Measurements from ENCODE around the gene SMNDC1.

Gene SMNDC1

GRCh38 chr10:110265573-110266193, 39.0 kb downstream of the SMNDC1 start:
- Histone ChIP-seq H3K36me3 (ENCODE audit: low read depth) (no peaks in the 10 kb centered on the region), H3K4me1 (ENCODE audit: insufficient read depth, poor library complexity, severe bottlenecking) (no peaks in the 10 kb centered on the region), H3K9me3 (ENCODE audit: severe bottlenecking) (no peaks in the 10 kb centered on the region), H3K27me3 (ENCODE audit: insufficient read depth, poor library complexity, severe bottlenecking) (no peaks in the 10 kb centered on the region), H3K4me3 (ENCODE audit: severe bottlenecking) (no peak overlapping the region), H3K27ac (ENCODE audit: poor library complexity, severe bottlenecking) (no peak overlapping the region)
- TF ChIP-seq, protein P1, sequence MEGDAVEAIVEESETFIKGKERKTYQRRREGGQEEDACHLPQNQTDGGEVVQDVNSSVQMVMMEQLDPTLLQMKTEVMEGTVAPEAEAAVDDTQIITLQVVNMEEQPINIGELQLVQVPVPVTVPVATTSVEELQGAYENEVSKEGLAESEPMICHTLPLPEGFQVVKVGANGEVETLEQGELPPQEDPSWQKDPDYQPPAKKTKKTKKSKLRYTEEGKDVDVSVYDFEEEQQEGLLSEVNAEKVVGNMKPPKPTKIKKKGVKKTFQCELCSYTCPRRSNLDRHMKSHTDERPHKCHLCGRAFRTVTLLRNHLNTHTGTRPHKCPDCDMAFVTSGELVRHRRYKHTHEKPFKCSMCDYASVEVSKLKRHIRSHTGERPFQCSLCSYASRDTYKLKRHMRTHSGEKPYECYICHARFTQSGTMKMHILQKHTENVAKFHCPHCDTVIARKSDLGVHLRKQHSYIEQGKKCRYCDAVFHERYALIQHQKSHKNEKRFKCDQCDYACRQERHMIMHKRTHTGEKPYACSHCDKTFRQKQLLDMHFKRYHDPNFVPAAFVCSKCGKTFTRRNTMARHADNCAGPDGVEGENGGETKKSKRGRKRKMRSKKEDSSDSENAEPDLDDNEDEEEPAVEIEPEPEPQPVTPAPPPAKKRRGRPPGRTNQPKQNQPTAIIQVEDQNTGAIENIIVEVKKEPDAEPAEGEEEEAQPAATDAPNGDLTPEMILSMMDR (IDR thresholded peaks at IDR 0.05; ENCODE audit: poor library complexity, severe bottlenecking), result no peak
- DNase-seq (ENCODE audit: low spot score), result no peak
- ATAC-seq (ENCODE audit: low read depth), result no peak

DNA sequence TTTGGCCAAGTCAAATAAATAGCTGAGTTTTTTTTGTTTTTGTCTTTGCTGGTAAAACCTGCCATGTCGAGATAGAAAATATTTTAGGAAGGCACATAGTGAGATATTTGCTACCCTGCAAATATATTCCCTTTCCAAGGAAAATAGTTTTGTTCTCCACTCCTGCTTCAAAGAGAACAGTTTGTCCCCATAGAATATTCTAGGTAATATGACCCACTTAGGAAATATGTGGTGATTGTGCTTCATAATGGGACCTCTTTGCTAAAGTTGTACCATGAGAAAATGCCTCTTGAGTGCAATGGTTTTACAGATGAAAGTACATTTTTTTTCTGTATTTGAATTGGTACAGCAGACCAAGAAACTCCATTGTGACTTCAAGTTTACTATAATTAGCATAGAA, 41.6 kb downstream of the SMNDC1 start:
- Histone ChIP-seq H3K4me1 (ENCODE audit: insufficient read depth, poor library complexity, severe bottlenecking) (no peaks in the 10 kb centered on the region), H3K9me3 (ENCODE audit: severe bottlenecking) (no peaks in the 10 kb centered on the region), H3K27me3 (ENCODE audit: insufficient read depth, poor library complexity, severe bottlenecking) (no peaks in the 10 kb centered on the region), H3K36me3 (ENCODE audit: low read depth) (no peaks in the 10 kb centered on the region), H3K27ac (ENCODE audit: poor library complexity, severe bottlenecking) (no peak overlapping the region), H3K4me3 (ENCODE audit: severe bottlenecking) (no peak overlapping the region)
- ATAC-seq (ENCODE audit: low read depth) (no peak), DNase-seq (ENCODE audit: low spot score) (no peak)
- TF ChIP-seq, protein P1 (IDR thresholded peaks at IDR 0.05; ENCODE audit: poor library complexity, severe bottlenecking), result no peak

DNA sequence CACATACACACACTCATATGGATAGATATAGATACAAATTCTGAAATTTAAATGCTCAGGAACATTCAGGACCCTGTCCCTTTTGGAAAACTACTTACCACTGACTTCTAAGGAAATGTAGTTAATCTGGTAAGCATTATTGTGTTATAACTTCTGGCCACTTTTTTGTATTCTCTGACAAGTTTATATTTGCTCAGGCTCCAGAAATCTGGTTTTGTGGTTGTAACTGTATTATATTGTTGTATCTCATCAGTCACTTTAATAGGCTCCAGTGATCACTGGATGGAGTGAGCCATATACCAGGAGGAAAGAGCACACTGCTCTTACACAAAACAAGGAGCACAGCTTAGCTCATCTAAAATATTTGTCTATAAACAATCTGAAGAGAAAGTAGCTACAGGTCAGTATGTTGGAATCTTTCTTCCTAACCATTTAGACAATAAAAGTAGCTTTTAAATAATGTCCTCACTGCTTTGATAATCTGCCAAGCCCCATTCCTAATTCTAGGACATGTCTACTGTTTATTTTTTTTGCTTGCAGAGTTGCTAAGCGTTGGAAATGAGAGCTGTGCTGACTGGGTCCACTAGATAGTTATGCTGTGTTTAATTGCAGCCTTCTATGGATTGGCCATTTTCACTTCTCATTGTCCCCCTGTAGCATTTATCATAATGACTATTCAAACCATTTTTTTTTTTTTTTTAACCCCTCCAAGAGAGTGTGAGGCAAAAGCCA, 43.8 kb downstream of the SMNDC1 start:
- Histone ChIP-seq H3K27ac (ENCODE audit: poor library complexity, severe bottlenecking) (no peak overlapping the region), H3K36me3 (ENCODE audit: low read depth) (no peaks in the 10 kb centered on the region), H3K4me1 (ENCODE audit: insufficient read depth, poor library complexity, severe bottlenecking) (no peaks in the 10 kb centered on the region), H3K9me3 (ENCODE audit: severe bottlenecking) (no peaks in the 10 kb centered on the region), H3K27me3 (ENCODE audit: insufficient read depth, poor library complexity, severe bottlenecking) (no peaks in the 10 kb centered on the region), H3K4me3 (ENCODE audit: severe bottlenecking) (no peak overlapping the region)
- TF ChIP-seq, protein P1 (IDR thresholded peaks at IDR 0.05; ENCODE audit: poor library complexity, severe bottlenecking), result no peak
- ATAC-seq (ENCODE audit: low read depth) (no peak), DNase-seq (ENCODE audit: low spot score) (no peak)

DNA sequence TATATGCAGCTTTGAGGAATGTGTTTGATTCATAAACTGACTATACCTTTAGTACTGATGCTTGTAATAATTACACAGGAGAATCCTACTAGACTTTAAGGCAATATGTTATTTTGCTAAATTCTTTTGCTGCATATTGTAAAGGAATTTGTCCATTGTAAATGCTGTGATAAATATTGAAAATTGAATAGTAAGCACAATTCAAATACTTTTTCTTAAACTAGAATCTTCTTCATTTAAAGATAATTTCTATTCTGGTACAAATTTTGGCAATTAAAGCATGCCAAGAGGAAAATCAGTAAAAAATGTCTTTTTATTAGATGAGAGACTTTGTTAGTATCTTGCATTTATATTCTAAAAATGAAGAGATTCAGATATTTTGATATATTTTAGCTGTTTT, 45.4 kb downstream of the SMNDC1 start:
- no peaks in the 10 kb centered on the region for H3K4me1 ChIP-seq (ENCODE audit: insufficient read depth, poor library complexity, severe bottlenecking)
- DNase-seq (ENCODE audit: low spot score), result no peak
- H3K9me3 ChIP-seq (ENCODE audit: severe bottlenecking), result no peaks in the 10 kb centered on the region
- no peaks in the 10 kb centered on the region for H3K27me3 ChIP-seq (ENCODE audit: insufficient read depth, poor library complexity, severe bottlenecking)
- no peak for ATAC-seq (ENCODE audit: low read depth)
- H3K27ac ChIP-seq (ENCODE audit: poor library complexity, severe bottlenecking), result no peak overlapping the region
- TF ChIP-seq, protein P1 (IDR thresholded peaks at IDR 0.05; ENCODE audit: poor library complexity, severe bottlenecking), result no peak
- H3K4me3 ChIP-seq (ENCODE audit: severe bottlenecking), result no peak overlapping the region
- H3K36me3 ChIP-seq (ENCODE audit: low read depth), result no peaks in the 10 kb centered on the region

DNA sequence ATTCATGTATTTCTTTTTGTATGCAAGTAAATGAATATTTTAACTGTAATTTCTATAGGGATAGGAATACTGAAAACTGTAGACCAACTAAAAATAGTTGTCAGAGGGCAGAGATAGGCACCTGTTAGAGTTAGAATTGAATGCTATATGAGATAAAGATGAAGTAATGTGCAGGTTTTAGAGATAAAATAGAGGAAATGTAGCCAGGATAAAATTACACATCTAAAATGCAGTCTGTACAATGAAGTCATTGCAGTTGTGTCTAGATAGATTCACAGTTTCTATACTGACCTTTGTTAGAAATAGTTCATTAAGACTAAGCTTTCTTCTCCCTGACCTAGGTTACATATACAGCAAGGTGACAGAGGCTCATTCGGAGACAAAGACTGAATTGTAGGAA, 46.2 kb downstream of the SMNDC1 start:
- Histone ChIP-seq H3K27me3 (ENCODE audit: insufficient read depth, poor library complexity, severe bottlenecking) (no peaks in the 10 kb centered on the region), H3K4me1 (ENCODE audit: insufficient read depth, poor library complexity, severe bottlenecking) (no peaks in the 10 kb centered on the region), H3K36me3 (ENCODE audit: low read depth) (no peaks in the 10 kb centered on the region), H3K9me3 (ENCODE audit: severe bottlenecking) (no peaks in the 10 kb centered on the region), H3K27ac (ENCODE audit: poor library complexity, severe bottlenecking) (no peak overlapping the region), H3K4me3 (ENCODE audit: severe bottlenecking) (no peak overlapping the region)
- DNase-seq (ENCODE audit: low spot score) (no peak), ATAC-seq (ENCODE audit: low read depth) (no peak)
- TF ChIP-seq, protein P1 (IDR thresholded peaks at IDR 0.05; ENCODE audit: poor library complexity, severe bottlenecking), result no peak

Data from RWPE2 (cell line).